Tibial nerve (tissue), 4 donors: ENCODE measurements around the gene CERS6. TPM values are rescaled to one million over a fixed set of nuclear protein-coding genes. Genes with fewer than 3 reads are reported as not detected.

Experiments used
- DNase-seq, 2 donors: peaks; one replicate each; pipeline ENCODE4 v3.0.0-alpha.2; 2019; ENCODE audit warnings: low spot score in 2 of 2
- H3K27ac ChIP-seq, 4 donors: fragments of 200-600 bp; sonication (generic) in 3 of 4; one replicate each; pipeline ENCODE4 v1.5.1; 2017 to 2019; ENCODE audit warnings: mild to moderate bottlenecking in 1 of 4
- H3K27me3 ChIP-seq, 2 donors: fragments of 200-600 bp; sonication (generic) in 1 of 2; one replicate each; pipeline versions ENCODE4 v1.5.1 to v1.6.0; 2017 to 2019
- H3K36me3 ChIP-seq, 3 donors: fragments of 200-600 bp; sonication (generic); one replicate each; pipeline ENCODE4 v1.5.1; 2018 to 2019
- H3K4me1 ChIP-seq, 4 donors: fragments of 200-600 bp; sonication (generic) in 3 of 4; one replicate each; pipeline ENCODE4 v1.5.1; 2017 to 2019
- H3K4me3 ChIP-seq, 4 donors: fragments of 200-600 bp; sonication (generic) in 3 of 4; one replicate each; pipeline ENCODE4 v1.5.1; 2017 to 2019; ENCODE audit warnings: mild to moderate bottlenecking in 1 of 4, moderate library complexity in 1 of 4
- H3K9me3 ChIP-seq, 4 donors: fragments of 200-600 bp; sonication (generic) in 3 of 4; one replicate each; pipeline ENCODE4 v1.5.1; 2017 to 2019
- EP300 ChIP-seq, 2 donors: sonication (generic); formaldehyde crosslinking; IDR thresholded peaks; one replicate each; pipeline ENCODE4 v1.6.1; 2017; ENCODE audit warnings: antibody characterized with exemption in 2 of 2, mild to moderate bottlenecking in 1 of 2
- POLR2A ChIP-seq, 2 donors: fragments of 450-650 bp; IDR thresholded peaks; one replicate each; pipeline ENCODE4 v1.6.1; 2017; ENCODE audit warnings: antibody characterized with exemption in 2 of 2, mild to moderate bottlenecking in 2 of 2, moderate library complexity in 2 of 2
- WGBS, 2 donors: methylation state at CpG; one replicate each; pipeline ENCODE4 v1.1.5; 2018; 5-methylcytosine and 5-hydroxymethylcytosine counted together
- total RNA-seq, 4 donors: library from RNA; depleted of rRNA; stranded (reverse); fragments of >200 nt; gene quantifications; one replicate each; pipeline ENCODE4 v1.1.0, GENCODE V29; 2016
- TF ChIP-seq, protein P1 (sequence below), 5 experiments: fragments of 200-600 bp in 3 of 5; fragments of 450-650 bp in 2 of 5; sonication (generic) in 3 of 5; IDR thresholded peaks; one replicate each; pipeline ENCODE4 v1.5.1; 2016 to 2019; ENCODE audit warnings: antibody characterized with exemption in 5 of 5, mild to moderate bottlenecking in 3 of 5, moderate library complexity in 2 of 5

CERS6 gene
- total RNA-seq, 4 donors from 2014 or later, result 37.7 to 38.7 (median 37.8) TPM

DNA sequence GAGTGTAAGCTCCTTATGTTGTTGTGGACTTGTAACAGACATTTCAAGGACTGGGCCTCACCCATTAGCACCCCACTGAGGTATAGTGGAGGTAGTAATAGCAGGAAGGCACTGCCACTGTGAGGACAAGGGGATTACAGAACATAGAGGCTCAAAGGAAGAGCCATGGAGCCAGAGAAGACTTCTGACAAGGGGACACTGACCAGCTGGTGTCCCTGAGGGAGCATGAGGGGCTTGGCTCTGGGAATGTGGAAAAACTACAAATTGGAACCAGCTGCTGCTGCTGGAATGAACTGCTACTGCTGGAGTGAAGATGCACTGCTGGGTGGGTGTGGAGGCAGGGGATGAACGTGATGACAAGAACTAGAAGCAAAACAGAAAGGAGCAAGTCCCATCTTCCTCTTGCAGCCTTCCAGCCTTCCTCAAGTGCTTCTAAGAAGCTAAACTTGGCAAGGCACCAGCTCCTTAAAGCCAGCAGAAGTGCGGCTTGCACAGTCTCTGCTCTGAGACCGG is 179.0 kb downstream of the CERS6 start:
- H3K36me3 ChIP-seq, result no peaks in the 10 kb centered on the region
- 14 to 26% methylated on average over 3 of the region's 3 CpGs for WGBS, 2 donors
- H3K4me3 ChIP-seq, result no peak overlapping the region
- TF ChIP-seq, protein P1, sequence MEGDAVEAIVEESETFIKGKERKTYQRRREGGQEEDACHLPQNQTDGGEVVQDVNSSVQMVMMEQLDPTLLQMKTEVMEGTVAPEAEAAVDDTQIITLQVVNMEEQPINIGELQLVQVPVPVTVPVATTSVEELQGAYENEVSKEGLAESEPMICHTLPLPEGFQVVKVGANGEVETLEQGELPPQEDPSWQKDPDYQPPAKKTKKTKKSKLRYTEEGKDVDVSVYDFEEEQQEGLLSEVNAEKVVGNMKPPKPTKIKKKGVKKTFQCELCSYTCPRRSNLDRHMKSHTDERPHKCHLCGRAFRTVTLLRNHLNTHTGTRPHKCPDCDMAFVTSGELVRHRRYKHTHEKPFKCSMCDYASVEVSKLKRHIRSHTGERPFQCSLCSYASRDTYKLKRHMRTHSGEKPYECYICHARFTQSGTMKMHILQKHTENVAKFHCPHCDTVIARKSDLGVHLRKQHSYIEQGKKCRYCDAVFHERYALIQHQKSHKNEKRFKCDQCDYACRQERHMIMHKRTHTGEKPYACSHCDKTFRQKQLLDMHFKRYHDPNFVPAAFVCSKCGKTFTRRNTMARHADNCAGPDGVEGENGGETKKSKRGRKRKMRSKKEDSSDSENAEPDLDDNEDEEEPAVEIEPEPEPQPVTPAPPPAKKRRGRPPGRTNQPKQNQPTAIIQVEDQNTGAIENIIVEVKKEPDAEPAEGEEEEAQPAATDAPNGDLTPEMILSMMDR (IDR thresholded peaks at IDR 0.05), result no peak
- TF ChIP-seq EP300 (IDR thresholded peaks at IDR 0.05) (no peak), POLR2A (IDR thresholded peaks at IDR 0.05) (no peak)
- H3K4me1 ChIP-seq, result peaks cover 0 to 35% (median 2%) of the 10 kb centered on the region in 4 donors
- peak; percentile 13 to 55 for DNase-seq
- no peak overlapping the region for H3K27ac ChIP-seq
- no peaks in the 10 kb centered on the region for H3K9me3 ChIP-seq
- no peaks in the 10 kb centered on the region for H3K27me3 ChIP-seq

DNA sequence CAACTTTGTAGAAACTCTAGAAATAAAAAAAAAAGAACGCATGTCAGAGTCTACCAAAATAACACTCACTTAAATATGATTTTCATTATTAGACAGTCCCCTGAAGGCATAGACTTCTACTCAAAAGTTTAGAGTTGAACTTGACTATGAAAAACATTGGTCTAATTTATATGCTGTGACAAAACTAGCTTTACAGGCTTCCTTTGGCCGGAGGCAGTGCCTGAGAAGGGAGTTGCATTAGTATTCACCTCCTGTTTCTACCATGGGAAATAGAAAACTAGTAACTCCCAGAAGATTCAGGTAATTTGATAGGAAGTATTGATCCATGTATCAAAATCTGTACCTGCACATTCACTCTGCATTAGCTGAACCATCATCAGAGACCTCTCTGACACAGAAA is 182.9 kb downstream of the CERS6 start:
- peaks cover 0 to 24% (median 2%) of the 10 kb centered on the region in 4 donors for H3K4me1 ChIP-seq
- 75 to 82% methylated on average over 2 of the region's 2 CpGs for WGBS, 2 donors
- TF ChIP-seq EP300 (IDR thresholded peaks at IDR 0.05) (no peak), POLR2A (IDR thresholded peaks at IDR 0.05) (no peak)
- TF ChIP-seq, protein P1 (IDR thresholded peaks at IDR 0.05), result no peak
- no peaks in the 10 kb centered on the region for H3K9me3 ChIP-seq
- H3K4me3 ChIP-seq, result no peak overlapping the region
- H3K27ac ChIP-seq, result peak overlapping the region in 2 of 4 donors; percentile 22 to 58
- no peaks in the 10 kb centered on the region for H3K36me3 ChIP-seq
- no peaks in the 10 kb centered on the region for H3K27me3 ChIP-seq
- DNase-seq, result no peak

DNA sequence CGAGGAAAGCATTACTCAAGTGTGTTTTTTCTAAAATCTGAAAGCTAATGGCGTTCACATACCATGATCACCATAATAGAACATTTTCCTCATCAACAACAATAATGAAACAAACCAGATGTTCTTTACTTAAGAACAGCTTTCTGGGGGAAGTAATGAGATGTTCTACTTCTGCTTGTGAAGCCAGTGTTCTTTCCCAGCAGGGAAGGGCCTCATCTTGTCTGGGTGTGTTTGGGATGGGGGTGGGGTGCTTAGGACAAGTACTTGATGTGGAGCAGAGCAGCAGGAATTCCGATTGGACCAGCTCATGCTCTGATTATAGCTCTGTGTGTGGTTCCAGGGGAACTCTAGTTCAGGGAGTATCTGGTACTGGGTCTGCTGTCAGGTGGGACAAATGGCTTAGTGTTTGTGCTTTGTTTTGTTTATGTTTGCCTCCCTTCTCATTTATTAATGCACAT is 183.4 kb downstream of the CERS6 start:
- TF ChIP-seq, protein P1 (IDR thresholded peaks at IDR 0.05), result no peak
- peak in 1 of 2 donors; percentile 61 for TF ChIP-seq EP300 (IDR thresholded peaks at IDR 0.05)
- Histone ChIP-seq H3K27me3 (no peaks in the 10 kb centered on the region), H3K27ac (peak overlapping the region in 3 of 4 donors; percentile 22 to 58 (median 43)), H3K4me3 (no peak overlapping the region), H3K36me3 (no peaks in the 10 kb centered on the region), H3K4me1 (peaks cover 0 to 24% (median 2%) of the 10 kb centered on the region in 4 donors), H3K9me3 (no peaks in the 10 kb centered on the region)
- WGBS, 2 donors, result 68 to 77% methylated on average over 3 of the region's 3 CpGs
- peak; percentile 16 to 39 for DNase-seq

DNA sequence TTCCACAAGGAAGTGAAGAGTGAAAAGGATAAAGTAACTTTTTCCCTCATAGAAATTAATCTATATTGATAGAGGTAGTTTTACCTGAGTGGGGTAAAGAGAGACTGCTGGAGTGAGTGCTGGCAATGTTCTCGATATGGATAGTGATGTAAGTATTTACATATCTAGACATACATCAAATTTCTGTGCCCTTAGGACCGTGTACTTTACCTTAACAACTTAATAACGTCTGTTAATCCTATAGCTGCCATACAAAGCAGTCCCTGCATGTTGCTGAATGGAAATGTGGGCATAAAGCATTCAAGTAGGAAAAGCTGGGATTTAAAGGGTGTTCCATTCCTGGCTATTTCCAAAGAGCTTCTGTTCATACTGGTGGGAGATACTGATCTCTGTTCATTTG is 184.0 kb downstream of the CERS6 start:
- WGBS, 2 donors, result 91% methylated on average over 3 of the region's 3 CpGs
- DNase-seq, result no peak
- Histone ChIP-seq H3K9me3 (no peaks in the 10 kb centered on the region), H3K4me1 (peaks cover 0 to 19% (median 2%) of the 10 kb centered on the region in 4 donors), H3K36me3 (no peaks in the 10 kb centered on the region), H3K27me3 (no peaks in the 10 kb centered on the region), H3K27ac (peak overlapping the region in 2 of 4 donors; percentile 43 to 58), H3K4me3 (no peak overlapping the region)
- TF ChIP-seq EP300 (IDR thresholded peaks at IDR 0.05), result no peak
- TF ChIP-seq POLR2A (IDR thresholded peaks at IDR 0.05), result no peak
- TF ChIP-seq, protein P1 (IDR thresholded peaks at IDR 0.05), result no peak

DNA sequence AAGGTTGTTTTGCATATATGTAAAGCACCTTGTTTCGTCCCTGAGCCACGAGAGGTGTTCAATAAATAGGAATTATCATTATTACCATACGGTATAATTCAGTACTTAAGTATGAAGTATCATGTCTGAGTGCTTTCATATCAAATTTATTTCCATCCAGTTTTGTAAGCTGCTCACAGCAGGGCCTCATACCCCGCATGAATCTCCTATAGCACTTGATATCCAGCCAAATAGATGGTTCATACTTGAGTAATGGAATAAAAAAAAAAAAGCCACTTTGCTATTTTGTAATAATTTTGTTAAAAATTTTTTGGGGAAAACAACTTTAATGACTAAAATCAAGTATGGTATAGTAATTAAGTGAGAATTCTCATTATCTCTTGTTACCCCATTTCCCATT is 185.6 kb downstream of the CERS6 start:
- Histone ChIP-seq H3K4me3 (no peak overlapping the region), H3K36me3 (no peaks in the 10 kb centered on the region), H3K27ac (no peak overlapping the region), H3K4me1 (peaks cover 0 to 10% (median 2%) of the 10 kb centered on the region in 4 donors), H3K27me3 (no peaks in the 10 kb centered on the region), H3K9me3 (no peaks in the 10 kb centered on the region)
- WGBS, 2 donors, result 97 to 98% methylated on average over 4 of the region's 4 CpGs
- TF ChIP-seq EP300 (IDR thresholded peaks at IDR 0.05) (no peak), POLR2A (IDR thresholded peaks at IDR 0.05) (no peak)
- TF ChIP-seq, protein P1 (IDR thresholded peaks at IDR 0.05), result no peak
- no peak for DNase-seq
